HG03280 (cell line): ENCODE data around the gene SEMA3F.

Experiments
- ATAC-seq: cut with Tn5 transposase; IDR thresholded peaks from one replicate; pipeline ENCODE4 v1.9.1; 2021; ENCODE audit warnings: mild to moderate bottlenecking, moderate library complexity; ENCODE audit not compliant: unreplicated experiment

The SEMA3F gene

DNA sequence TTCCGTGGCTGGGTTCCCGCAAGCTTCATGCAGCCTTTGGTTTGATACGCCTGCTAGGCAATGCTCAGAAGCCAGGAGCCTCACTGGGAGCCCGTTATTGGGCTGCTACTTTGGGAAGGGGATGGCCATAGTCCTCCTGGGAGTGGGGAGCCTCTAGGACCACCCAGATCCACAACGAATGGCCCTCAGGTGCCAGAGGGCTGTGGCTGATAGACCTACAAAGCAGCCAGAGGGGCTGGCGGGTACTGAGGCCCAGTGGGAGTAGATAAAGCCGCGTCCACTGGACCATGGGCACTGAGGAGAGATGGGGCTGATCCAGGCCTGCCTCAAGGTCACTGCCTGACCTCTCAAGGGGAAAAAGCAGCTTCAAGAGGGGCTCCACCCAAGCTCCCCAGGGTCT is 37.0 kb downstream of the SEMA3F start:
- no peak for ATAC-seq

DNA sequence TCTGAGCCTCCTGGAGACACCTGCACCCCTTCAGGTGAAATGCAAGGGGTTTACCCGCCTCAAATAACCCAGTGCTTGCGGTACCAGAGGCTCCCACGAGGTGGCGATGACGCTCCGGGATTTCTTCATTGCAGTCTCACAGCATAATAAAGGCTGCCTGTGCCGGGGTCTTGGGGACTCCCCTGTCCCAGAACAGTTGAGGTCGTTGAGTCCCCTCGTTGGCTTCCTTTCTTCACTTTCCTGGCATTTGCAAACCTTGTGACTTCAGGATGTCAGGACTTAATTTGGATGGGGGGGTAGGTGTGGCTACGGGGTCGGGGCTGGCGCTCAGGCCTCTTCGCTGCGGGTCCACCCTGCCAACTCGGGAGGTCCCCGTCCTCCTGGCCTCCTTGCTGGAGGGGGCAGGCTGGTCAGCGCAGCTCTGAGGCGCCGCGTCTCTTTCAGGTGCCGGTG is 37.6 kb downstream of the SEMA3F start:
- no peak for ATAC-seq

- no peak for ATAC-seq
Measured at GRCh38 chr3:50193286-50193685, 38.2 kb downstream of the SEMA3F start.

DNA sequence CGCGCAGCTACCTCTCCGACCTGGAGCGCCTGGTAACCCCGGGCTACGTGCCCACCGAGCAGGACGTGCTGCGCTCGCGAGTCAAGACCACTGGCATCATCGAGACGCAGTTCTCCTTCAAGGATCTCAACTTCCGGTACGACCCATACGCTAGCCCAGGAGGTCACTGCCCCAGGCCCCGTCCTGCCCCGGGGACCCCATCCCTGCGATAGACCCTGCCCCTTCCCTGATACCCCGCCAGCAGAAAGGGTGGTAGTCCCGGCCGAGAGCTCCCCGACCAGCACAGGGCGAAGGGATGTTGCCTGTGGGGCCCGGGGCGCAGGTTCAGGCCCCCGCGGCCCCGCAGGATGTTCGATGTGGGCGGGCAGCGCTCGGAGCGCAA is 38.6 kb downstream of the SEMA3F start:
- ATAC-seq = no peak

- ATAC-seq = no peak
Measured at GRCh38 chr3:50194128-50194902, 39.2 kb downstream of the SEMA3F start.

DNA sequence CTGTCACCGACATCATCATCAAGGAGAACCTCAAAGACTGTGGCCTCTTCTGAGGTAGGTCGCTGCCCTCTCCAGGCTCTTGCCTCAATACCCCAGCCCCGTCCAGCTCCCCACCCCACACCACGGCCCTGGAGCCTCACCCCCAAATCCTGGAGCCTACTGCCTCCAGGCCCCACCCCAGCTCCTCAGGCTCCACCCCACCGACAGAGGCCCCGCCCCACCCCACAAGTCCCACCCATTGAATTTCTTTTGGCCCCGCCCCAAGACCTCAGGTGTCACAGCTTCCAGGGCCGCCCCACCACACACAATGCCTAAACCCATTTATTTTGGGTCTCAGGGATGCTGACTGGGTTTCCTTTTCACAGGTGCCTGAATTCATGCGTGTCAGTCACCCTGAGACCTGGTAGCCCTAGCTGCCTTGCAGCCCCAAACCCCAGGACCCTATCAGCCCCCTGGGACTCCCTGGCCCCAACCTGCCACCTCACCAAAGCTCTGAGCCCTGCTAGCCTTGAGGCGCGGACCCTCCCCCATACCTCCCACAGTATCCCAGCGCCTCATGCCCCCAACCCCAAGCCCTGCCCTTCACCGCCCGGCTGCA is 39.9 kb downstream of the SEMA3F start:
- ATAC-seq = no peak

- ATAC-seq = no peak
Measured at GRCh38 chr3:50195501-50196252, 40.6 kb downstream of the SEMA3F start.

DNA sequence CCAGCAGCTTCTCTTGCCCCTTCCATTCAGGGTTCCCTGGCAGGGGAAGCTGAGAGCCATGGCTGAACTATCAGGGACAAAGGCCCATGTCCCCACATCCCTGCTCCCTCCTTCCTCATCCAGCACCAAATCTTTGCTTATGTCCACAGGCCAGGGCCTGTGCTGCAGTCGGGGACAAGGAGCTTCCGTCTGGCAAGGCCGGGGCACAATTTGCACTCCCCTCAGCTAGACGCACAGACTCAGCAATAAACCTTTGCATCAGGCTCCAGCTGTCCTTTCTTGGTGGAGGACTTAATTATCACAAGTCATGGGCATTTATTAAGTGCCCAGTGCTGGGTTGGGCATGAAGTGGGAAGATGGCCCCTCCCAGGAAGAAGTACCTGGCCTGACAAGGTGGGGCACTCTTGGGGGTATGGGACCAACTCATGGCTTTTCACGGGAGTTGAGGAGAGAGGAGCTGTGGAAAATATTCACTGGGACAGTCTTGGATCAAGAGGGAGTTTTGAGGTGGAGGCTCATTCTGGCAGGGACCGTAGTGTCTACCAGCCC is 41.2 kb downstream of the SEMA3F start:
- ATAC-seq = no peak

GRCh38 chr3:50201573-50202315 is 46.6 kb downstream of the SEMA3F start:
- ATAC-seq = no peak

DNA sequence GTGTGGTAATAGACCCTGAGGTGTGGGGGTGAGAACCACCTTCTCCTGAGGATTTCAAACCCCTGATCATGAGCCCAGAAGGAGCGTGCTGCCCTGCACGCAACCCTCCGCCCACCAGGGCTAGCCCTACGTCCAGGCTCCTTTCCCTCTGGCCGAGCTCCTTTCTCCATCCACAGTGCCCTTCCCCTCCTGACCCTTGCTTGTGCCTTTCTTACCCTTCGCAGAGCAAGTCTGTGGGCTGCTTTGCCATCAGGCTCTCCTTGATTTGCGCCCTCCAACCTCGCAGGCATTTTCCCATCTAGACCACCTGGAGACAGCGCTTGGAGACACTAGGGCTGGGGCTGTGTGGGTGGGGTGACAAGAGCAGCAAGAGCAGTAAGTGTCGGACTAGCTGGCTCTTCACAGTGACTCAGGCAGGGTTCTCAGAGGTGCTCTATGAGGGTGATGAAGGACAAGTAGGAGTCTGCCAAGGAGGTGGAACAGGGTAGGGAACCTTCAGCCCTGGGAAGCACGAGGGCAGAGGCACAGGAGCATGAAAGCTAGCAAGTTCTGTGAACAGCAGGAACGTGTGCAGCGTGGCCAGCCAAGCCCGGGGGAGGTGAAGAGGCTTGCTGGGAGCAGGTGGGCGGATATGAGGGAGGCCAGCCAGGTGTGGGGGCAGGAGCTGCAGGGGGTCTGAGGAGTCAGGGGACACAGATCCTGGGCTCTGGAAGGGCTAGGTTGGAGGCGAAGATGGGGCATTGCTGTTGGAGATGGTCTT is 47.4 kb downstream of the SEMA3F start:
- no peak for ATAC-seq

DNA sequence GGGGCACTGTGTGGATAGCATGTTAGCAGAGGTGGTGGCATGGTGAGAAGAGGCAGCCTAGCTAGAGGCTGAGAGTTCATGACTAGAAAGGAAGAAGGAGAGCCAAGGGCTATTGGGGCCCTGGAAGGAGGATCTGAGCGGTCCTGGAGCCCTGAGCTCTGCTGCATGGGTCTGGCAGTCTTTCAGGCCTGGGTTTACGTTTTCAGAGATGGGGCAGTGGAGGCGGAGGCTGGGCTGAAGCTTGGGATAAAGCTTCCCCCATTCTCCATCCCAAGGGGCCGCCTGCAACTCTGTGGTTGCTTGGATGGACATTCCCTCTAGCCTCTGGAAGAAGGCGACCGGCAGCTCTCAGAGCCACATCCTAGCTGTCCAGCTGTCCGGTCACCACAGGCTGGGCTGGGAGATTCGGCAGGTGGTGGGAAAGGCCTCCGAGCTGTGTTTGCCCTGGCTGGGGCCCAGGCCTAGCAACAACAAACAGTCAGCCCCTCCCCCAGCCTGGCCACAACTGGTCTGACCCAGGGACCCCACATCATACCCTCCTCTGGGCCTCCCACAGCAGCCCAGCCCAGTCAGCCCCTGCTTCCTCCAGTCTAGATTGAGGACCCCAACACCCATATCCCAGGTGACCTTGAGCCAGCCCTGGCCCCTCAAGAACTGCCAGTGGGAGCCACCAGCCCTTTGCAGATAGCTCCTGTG is 48.1 kb downstream of the SEMA3F start:
- no peak for ATAC-seq

DNA sequence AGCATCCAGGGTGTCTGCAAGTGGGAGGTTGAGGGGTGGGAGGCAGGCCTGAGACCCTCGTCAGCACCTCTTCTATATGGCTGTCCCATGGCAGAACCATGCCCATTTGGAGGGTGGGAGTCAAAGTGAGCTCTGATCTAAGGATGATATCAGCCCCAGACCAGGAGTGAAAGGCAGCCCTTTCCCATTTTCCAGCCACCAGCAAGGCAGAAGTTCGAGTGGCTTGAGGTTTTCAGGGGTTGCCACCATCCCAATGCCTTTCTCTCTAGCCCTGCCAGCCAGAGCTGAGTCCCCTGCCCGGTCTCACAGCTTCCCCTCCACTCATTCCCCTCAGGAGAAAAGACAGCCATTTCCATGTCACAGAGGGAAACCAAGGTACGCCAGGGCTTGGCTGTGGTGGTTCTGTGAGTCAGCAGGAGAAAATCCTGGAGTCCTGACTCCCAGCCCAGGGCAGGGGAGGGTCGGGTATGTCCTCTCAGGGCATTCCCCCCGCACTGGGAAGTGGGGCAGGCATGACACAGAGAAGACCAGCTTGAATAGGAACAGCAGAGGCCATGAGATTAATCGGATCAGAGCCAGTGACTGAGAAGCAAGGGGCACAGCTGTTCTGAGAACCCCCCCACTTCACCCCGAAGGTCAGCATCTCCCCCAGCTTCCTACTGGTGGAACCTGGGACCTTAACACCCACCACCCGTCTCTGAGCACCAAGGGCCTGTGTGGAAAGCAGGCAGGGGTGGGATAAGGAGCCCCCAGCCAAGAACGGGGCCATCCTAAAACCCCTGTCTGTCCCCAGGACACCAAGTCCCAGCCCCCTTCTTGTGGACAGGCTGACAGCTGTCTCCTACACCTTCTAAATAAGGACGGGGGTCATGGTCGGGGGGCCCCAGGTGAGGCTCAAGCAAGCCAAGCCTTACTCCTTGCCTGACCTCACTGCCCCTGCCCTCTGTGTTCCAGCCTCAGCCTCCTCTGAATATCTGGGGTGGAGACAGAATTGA is 49.0 kb downstream of the SEMA3F start:
- ATAC-seq = no peak

- ATAC-seq = no peak
Measured at GRCh38 chr3:50204804-50205412, 49.8 kb downstream of the SEMA3F start, which contains the start of gene SLC38A3. SLC38A3 (plus strand) TSS chr3:50205271; CDS start chr3:50214200, 8,929 bp downstream.

- ATAC-seq = no peak
Measured at GRCh38 chr3:50205413-50206276, 50.5 kb downstream of the SEMA3F start.

GRCh38 chr3:50207359-50208042 is 52.4 kb downstream of the SEMA3F start:
- no peak for ATAC-seq

GRCh38 chr3:50208677-50209344 is 53.7 kb downstream of the SEMA3F start:
- no peak for ATAC-seq
